Measurements from ENCODE around the gene IFITM5. TPM values are rescaled to one million over a fixed set of nuclear protein-coding genes. Genes with fewer than 3 reads are reported as not detected.

The IFITM5 gene
- total and polyA plus RNA-seq, 2 of the 8 experiments (the other 6 are each of a cell fraction or from before 2014, with no cell fraction given) = not detected

DNA sequence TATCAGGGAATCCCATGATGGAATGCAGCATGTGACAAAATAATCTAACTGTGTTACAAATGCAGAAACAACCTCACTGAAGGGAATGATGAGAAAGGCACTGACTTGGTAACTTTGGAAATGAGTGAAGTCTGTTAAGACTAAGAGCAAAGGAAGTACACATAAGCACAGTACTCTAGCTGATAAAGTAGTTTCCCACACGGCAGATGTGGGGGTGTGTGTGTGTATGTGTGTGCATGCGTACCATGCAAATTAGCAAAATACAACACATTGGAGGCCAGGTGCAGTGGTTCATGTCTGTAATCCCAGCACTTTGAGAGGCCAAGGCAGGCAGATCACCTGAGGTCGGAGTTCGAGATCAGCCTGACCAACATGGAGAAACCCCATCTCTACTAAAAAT is 37.7 kb downstream of the IFITM5 start:
- Histone ChIP-seq H3K18ac (ENCODE audit: extremely low read depth, low read length) (no peak overlapping the region), H3K56ac (replicated peaks; ENCODE audit: insufficient read length, low read depth, low read length) (no peak overlapping the region), H3K23me2 (ENCODE audit: low read depth, low read length) (no peaks in the 10 kb centered on the region), H3K79me2 (ENCODE audit: control insufficient read depth in 1 of 2, insufficient read depth in 2 of 2, low read length in 2 of 2) (no peaks in the 10 kb centered on the region), H3K4me1 (replicated peaks in 1 of 4; ENCODE audit: control insufficient read depth in 3 of 4, insufficient read depth in 4 of 4, low read length in 3 of 4) (no peaks in the 10 kb centered on the region), H3K36me3 (ENCODE audit: control insufficient read depth in 2 of 4, insufficient read depth in 4 of 4, low read length in 3 of 4) (no peaks in the 10 kb centered on the region), H3K4ac (replicated peaks; ENCODE audit: insufficient read length, low read depth, low read length) (no peak overlapping the region), H3K4me2 (ENCODE audit: insufficient read depth in 1 of 2, low read depth in 2 of 2, low read length in 2 of 2) (no peak overlapping the region), H3K27me3 (replicated peaks in 1 of 4; ENCODE audit: control insufficient read depth in 3 of 4, extremely low read depth in 1 of 4, insufficient read depth in 3 of 4, low read length in 3 of 4) (no peaks in the 10 kb centered on the region), H2BK12ac (ENCODE audit: low read depth, low read length) (no peak overlapping the region), H3K4me3 (ENCODE audit: extremely low read depth in 1 of 4, insufficient read depth in 2 of 4, low read depth in 3 of 4, low read length in 4 of 4) (no peak overlapping the region), H4K20me1 (replicated peaks in 1 of 2; ENCODE audit: control insufficient read depth in 1 of 2, insufficient read depth in 2 of 2, low read length in 2 of 2) (no peaks in the 10 kb centered on the region), H2AFZ (ENCODE audit: low read length) (no peak overlapping the region), H4K91ac (replicated peaks; ENCODE audit: insufficient read length, low read length) (no peak overlapping the region), H2BK15ac (ENCODE audit: low read length) (no peak overlapping the region), H2BK120ac (replicated peaks; ENCODE audit: low read depth, low read length) (no peak overlapping the region), H2AK5ac (ENCODE audit: low read depth, low read length) (no peak overlapping the region), H2BK5ac (ENCODE audit: low read depth, low read length) (no peak overlapping the region), H3K23ac (ENCODE audit: insufficient read length) (no peak overlapping the region), H3K27ac (ENCODE audit: low read depth, low read length) (no peak overlapping the region), H2BK20ac (ENCODE audit: low read length) (no peak overlapping the region), H3K79me1 (ENCODE audit: low read depth, low read length) (no peaks in the 10 kb centered on the region), H4K5ac (ENCODE audit: insufficient read length, low read depth, low read length) (no peak overlapping the region), H3K14ac (ENCODE audit: insufficient read length) (no peak overlapping the region), H3K9me3 (ENCODE audit: insufficient read depth in 2 of 2, low read depth in 1 of 2, low read length in 1 of 2) (peaks cover 3 to 4% of the 10 kb centered on the region in 2 experiments; a peak in 2 of 4 replicates), H4K8ac (ENCODE audit: extremely low read depth, insufficient read depth, low read length) (no peak overlapping the region), H3K9ac (replicated peaks in 1 of 4; ENCODE audit: extremely low read depth in 1 of 4, low read depth in 3 of 4, low read length in 3 of 4) (no peak overlapping the region)
- DNase-seq (ENCODE audit: low read depth in 1 of 2, low spot score in 2 of 2) (no peak), FAIRE-seq (peak; percentile 45)
- ChIA-PET CTCF (ENCODE audit: partially characterized antibody) (interaction anchor here (1.1 to 4.5 kb wide), 4 partner anchors 11 to 100 kb away, joined by 3 to 36 read pairs (median 4); no protein-coding TSS in a partner anchor), POLR2A (ENCODE audit: partially characterized antibody) (interaction anchor here (0.7 to 1.6 kb wide), 4 partner anchors 9 to 73 kb away, joined by 3 to 4 read pairs (median 3); no protein-coding TSS in a partner anchor)
- TF ChIP-seq CBX5 (IDR thresholded peaks at IDR 0.05; ENCODE audit: low read depth, low read length) (no peak), RBBP5 (IDR thresholded peaks at IDR 0.05; ENCODE audit: borderline replicate concordance, low read depth, low read length) (no peak), CREB1 (IDR thresholded peaks at IDR 0.05) (no peak), JUN (IDR thresholded peaks at IDR 0.05; ENCODE audit: low read depth, low read length) (no peak), SIN3A (conservative IDR thresholded peaks at IDR 0.05 in 1 of 2, IDR thresholded peaks at IDR 0.05 in 1 of 2; ENCODE audit: low read depth in 1 of 2, low read length in 2 of 2) (no peak), SIRT6 (IDR thresholded peaks at IDR 0.05; ENCODE audit: low read length) (no peak), GABPA (IDR thresholded peaks at IDR 0.05; ENCODE audit: borderline replicate concordance, insufficient read depth, low read length) (no peak), POU5F1 (IDR thresholded peaks at IDR 0.05; ENCODE audit: low read depth, low read length) (no peak), RFX5 (IDR thresholded peaks at IDR 0.05; ENCODE audit: borderline replicate concordance, low read depth, low read length) (no peak), BRCA1 (IDR thresholded peaks at IDR 0.05; ENCODE audit: low read depth, low read length) (no peak), PHF8 (conservative IDR thresholded peaks at IDR 0.05; ENCODE audit: low read depth, low read length) (no peak), YY1 (IDR thresholded peaks at IDR 0.05; ENCODE audit: low read depth, low read length) (no peak)
- WGBS, 2 experiments (ENCODE audit: extremely low coverage in 1 of 2, insufficient coverage in 1 of 2, insufficient read length in 1 of 2, insufficient replicate concordance in 2 of 2, low coverage in 1 of 2, low lambda C conversion rate in 2 of 2, missing lambda C conversion rate in 1 of 2) = 91% methylated on average over 4 of the region's 4 CpGs; no CpG with 5 or more reads in 1 of the 2 experiments
